Hematopoietic multipotent progenitor cell treated with erythropoietin and hydrocortisone succinate and interleukin-3 and kit ligand, for 6 days (in vitro differentiated cells): ENCODE measurements around the gene RHOBTB3.

Source experiments
- DNase-seq: peaks from one replicate; pipeline ENCODE4 v3.0.0-alpha.2; 2015

The RHOBTB3 gene

DNA sequence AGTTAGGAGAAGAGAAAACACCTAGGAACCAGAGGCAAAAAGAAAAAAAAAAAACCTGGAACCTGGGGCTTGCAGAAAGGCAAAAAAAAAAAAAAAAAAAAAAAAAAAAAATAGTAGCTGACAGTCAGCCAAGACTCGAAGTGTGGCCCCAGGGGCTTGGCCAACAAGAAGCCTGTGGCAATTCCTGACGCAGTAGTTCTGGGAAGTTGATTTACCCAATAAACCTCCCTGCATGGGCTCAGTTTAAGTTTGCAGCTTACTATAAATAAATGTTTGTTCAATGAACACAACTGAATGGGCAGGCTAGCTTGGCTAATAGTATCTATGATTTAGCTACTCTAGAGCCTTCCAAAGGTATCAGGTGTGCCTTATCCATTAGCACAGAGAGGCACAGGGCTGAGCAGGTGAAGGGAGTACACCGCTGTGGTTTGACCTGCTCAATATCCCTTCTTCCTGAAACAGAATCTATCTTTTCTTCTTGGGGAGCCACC, 112.6 kb downstream of the RHOBTB3 start:
- peak; percentile 49 for DNase-seq

DNA sequence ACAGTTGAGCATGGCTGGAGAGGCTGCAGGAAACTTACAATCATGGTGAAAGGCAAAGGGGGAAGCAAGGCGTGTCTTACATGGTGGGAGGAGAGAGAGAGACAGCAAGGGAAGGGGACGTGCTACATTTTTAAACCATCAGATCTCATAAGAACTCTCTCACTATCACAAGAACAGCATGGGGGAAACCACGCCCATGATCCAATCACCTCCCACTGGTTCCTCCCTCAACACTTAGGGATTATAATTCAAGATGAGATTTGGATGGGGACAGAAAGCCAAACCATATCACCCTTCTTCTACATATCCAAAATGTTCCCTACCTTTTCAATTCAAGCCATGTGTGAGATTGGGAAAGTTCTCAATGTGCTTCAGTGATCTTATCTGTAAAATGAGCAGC, 114.3 kb downstream of the RHOBTB3 start:
- peak; percentile 39 for DNase-seq
